GM18909 (cell line): ENCODE results near the gene MYCN.

ENCODE experiments used
- ATAC-seq: cut with Tn5 transposase; IDR thresholded peaks from one replicate; pipeline ENCODE4 v1.9.1; 2021; ENCODE audit warnings: mild to moderate bottlenecking; ENCODE audit not compliant: unreplicated experiment, poor library complexity

MYCN gene

GRCh38 chr2:15992457-15993231, 52.3 kb downstream of the MYCN start:
- ATAC-seq = no peak

GRCh38 chr2:15993232-15993610, 52.9 kb downstream of the MYCN start:
- no peak for ATAC-seq

- ATAC-seq = no peak
These were observed 53.3 kb downstream of the MYCN start for GRCh38 chr2:15993666-15994065.

- ATAC-seq = no peak
These were observed 55.3 kb downstream of the MYCN start for GRCh38 chr2:15995603-15996002.
